ENCODE data around the gene TOMM70.
"Not testable (repeated sequence)": the region's sequence is repeated elsewhere in the genome, so short reads cannot be mapped to it uniquely, and the experiment has no call there.

TOMM70 gene

DNA sequence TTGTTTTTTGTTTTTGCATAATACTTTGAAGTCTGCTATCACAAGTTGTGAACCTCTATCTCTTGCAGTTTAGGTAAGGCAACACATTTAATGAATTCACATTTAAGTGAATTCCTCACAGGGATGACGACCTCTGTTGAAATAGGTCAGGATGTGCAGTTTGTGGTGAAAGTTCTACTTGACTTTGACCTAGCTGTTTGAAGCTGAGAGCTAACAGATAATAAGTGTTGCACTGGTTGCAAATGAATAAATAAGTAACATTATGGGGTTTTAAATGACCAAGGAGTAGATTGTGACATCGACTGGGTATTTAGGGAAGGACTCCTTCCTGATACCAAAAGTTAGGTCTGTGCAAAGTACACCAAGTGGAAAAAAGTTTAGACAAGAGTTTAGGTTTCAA is 42.5 kb downstream of the TOMM70 start:
- no peak overlapping the region for H3K4me3 ChIP-seq (ENCODE audit: low read depth, low read length)
- no peak for DNase-seq (ENCODE audit: low read depth)
- TF ChIP-seq, protein P1, sequence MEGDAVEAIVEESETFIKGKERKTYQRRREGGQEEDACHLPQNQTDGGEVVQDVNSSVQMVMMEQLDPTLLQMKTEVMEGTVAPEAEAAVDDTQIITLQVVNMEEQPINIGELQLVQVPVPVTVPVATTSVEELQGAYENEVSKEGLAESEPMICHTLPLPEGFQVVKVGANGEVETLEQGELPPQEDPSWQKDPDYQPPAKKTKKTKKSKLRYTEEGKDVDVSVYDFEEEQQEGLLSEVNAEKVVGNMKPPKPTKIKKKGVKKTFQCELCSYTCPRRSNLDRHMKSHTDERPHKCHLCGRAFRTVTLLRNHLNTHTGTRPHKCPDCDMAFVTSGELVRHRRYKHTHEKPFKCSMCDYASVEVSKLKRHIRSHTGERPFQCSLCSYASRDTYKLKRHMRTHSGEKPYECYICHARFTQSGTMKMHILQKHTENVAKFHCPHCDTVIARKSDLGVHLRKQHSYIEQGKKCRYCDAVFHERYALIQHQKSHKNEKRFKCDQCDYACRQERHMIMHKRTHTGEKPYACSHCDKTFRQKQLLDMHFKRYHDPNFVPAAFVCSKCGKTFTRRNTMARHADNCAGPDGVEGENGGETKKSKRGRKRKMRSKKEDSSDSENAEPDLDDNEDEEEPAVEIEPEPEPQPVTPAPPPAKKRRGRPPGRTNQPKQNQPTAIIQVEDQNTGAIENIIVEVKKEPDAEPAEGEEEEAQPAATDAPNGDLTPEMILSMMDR (IDR thresholded peaks at IDR 0.05; ENCODE audit: low read depth, low read length, missing control alignments): no peak

DNA sequence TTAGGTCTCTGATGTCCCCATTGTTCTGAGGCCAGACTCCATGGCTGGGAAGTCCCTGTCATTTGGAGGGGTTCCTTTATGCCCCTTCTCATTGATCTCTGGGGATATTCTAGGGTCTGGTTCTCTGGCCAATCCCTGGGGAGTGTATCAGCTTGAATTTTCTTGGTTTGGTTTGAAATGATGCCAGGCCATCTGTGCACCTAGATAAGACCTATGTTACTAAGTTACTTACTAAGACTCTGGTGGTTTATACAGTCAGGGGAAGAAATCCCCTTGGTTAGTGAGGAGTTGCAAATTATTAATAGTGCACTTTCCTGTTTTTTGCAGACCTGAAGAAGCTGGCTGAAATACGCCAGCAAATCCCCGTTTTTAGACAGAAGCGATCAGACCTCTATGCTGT is 46.0 kb downstream of the TOMM70 start:
- no peak for DNase-seq (ENCODE audit: low read depth)
- TF ChIP-seq, protein P1 (IDR thresholded peaks at IDR 0.05; ENCODE audit: low read depth, low read length, missing control alignments): no peak
- H3K4me3 ChIP-seq (ENCODE audit: low read depth, low read length): no peak overlapping the region

DNA sequence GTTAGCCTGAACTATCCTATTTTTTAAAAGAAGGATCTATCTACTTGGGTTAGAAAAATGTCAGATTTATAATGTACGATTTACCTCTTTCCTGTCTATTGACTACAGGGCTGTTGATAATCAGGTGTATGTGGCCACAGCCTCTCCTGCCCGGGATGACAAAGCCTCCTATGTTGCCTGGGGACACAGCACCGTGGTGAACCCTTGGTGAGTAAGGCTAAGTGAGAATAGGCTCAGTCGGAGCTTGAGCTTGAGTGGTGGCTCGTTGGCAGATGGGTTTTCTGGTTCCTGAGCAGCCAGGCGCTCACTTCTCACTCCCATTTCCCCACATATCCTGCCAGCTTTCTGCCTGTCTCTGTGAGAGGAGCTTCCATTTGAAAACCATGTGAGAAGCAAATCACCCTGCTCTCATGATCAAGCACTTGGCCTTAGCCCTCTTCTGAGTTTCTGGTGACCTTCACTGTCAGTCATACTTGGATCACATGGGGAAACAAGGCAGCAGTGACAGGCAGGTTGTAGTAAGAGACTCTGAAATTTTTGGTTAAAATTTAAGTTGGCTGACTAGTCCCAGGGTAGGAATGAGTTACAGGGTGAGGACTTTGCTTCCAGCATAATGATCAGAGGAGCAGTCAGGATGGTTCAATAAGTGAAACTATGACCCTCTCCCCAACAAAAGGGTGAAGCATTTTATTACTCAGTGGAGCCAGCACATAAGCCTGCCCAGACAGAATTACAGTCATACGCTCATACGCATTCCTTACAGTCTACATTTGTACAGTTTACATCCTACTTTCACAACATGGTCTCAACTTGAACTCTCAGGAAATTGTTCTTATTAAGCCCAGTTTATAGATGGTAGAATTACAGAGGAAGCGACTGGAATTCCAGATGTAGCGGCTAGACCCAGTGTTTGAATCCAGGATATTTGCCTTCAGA is 48.3 kb downstream of the TOMM70 start:
- TF ChIP-seq, protein P1 (IDR thresholded peaks at IDR 0.05; ENCODE audit: low read depth, low read length, missing control alignments): no peak
- no peak overlapping the region for H3K4me3 ChIP-seq (ENCODE audit: low read depth, low read length)
- DNase-seq (ENCODE audit: low read depth): no peak

DNA sequence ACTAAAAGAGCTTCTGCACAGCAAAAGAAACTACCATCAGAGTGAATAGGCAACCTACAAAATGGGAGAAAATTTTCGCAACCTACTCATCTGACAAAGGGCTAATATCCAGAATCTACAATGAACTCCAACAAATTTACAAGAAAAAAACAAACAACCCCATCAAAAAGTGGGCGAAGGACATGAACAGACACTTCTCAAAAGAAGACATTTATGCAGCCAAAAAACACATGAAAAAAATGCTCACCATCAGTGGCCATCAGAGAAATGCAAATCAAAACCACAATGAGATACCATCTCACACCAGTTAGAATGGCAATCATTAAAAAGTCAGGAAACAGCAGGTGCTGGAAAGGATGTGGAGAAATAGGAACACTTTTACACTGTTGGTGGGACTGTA is 49.1 kb downstream of the TOMM70 start:
- not testable (repeated sequence) for DNase-seq (ENCODE audit: low read depth); H3K4me3 ChIP-seq (ENCODE audit: low read depth, low read length)

DNA sequence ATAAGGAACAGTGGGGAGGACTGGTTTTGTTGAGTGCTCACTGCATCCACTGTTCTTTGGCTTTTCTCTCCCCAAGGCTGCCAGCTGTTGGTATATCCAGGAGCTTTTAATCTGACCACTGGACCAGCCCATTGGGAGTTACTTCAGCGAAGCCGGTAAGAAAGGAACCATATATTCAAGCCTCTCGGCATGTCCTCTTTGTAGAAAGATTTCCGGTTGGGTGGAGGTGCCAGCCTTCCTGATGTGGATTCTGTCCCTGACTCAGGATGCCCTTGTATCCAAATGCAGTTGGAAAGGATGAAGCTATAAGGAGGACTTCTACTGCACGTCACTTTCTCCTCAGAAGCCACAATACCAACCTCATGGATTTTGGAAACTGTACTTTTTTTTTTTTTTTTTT is 52.2 kb downstream of the TOMM70 start:
- no peak for DNase-seq (ENCODE audit: low read depth)
- TF ChIP-seq, protein P1 (IDR thresholded peaks at IDR 0.05; ENCODE audit: low read depth, low read length, missing control alignments): no peak
- no peak overlapping the region for H3K4me3 ChIP-seq (ENCODE audit: low read depth, low read length)

DNA sequence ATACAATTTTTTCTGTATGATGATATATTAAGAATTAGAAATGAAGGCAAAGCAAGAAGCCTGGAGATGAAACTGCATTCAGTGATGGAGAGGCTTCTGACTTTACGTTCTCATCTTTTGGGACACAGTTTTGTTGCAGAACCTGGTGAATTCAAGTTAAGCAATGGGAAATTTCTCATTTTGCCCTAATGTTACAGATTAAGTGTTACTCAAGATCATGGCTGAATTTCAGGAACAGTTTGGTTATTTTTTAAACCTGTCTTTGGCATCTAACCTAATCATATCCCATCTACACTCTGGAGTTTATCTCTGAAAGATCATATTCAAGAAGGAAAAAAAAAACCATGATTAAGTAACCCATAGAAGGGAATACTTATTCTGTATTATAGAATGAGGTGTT is 60.4 kb downstream of the TOMM70 start:
- no peak overlapping the region for H3K4me3 ChIP-seq (ENCODE audit: low read depth, low read length)
- DNase-seq (ENCODE audit: low read depth): no peak
- TF ChIP-seq, protein P1 (IDR thresholded peaks at IDR 0.05; ENCODE audit: low read depth, low read length, missing control alignments): no peak

GRCh38 chr3:100339786-100340185 is 61.1 kb downstream of the TOMM70 start:
- DNase-seq (ENCODE audit: low read depth): no peak
- TF ChIP-seq, protein P1 (IDR thresholded peaks at IDR 0.05; ENCODE audit: low read depth, low read length, missing control alignments): no peak
- no peak overlapping the region for H3K4me3 ChIP-seq (ENCODE audit: low read depth, low read length)

Measured in GM12864 (cell line).